DND-41 (cell line): ENCODE results near the gene KRT86.

Experiments used
- ATAC-seq: fragments of 200-7000 bp; cut with Tn5 transposase; 3 replicates; pipeline ENCODE4 v1.9.1; 2021; ENCODE audit warnings: low read depth; ENCODE audit not compliant: insufficient read depth
- DNase-seq: peaks from one replicate; pipeline ENCODE4 v3.0.0-alpha.2; 2020
- H2AFZ ChIP-seq: 2 replicates; pipeline ENCODE4 v1.6.0; 2012; ENCODE audit warnings: low read depth, low read length
- H3K27ac ChIP-seq: 2 replicates; pipeline ENCODE4 v1.5.1; 2012; ENCODE audit warnings: low read length, inconsistent platforms
- H3K27me3 ChIP-seq: fragments of 200-600 bp; sonication (generic); 2 replicates; pipeline ENCODE4 v1.6.0; 2012; ENCODE audit warnings: low read length, mild to moderate bottlenecking, inconsistent platforms; ENCODE audit not compliant: insufficient read depth, poor library complexity
- H3K36me3 ChIP-seq: 2 replicates; pipeline ENCODE4 v1.5.1; 2012; ENCODE audit warnings: low read length, inconsistent platforms; ENCODE audit not compliant: insufficient read depth
- H3K4me1 ChIP-seq: 2 replicates; pipeline ENCODE4 v1.5.1; 2012; ENCODE audit warnings: mild to moderate bottlenecking, low read length; ENCODE audit not compliant: insufficient read depth
- H3K4me2 ChIP-seq: 2 replicates; pipeline ENCODE4 v1.6.0; 2012; ENCODE audit warnings: mild to moderate bottlenecking, moderate library complexity, low read length, inconsistent platforms; ENCODE audit not compliant: insufficient read depth
- H3K4me3 ChIP-seq, 2 experiments: fragments of 200-600 bp in 1 of 2; shearing (Covaris generic) in 1 of 2; 2 replicates each; pipeline ENCODE4 v1.5.1; 2012 to 2016; ENCODE audit warnings: inconsistent platforms in 2 of 2, low read length in 2 of 2, mild to moderate bottlenecking in 2 of 2, low read depth in 1 of 2, moderate library complexity in 1 of 2
- H3K79me2 ChIP-seq: 2 replicates; pipeline ENCODE4 v1.6.0; 2012; ENCODE audit warnings: low read length, inconsistent platforms; ENCODE audit not compliant: insufficient read depth
- H3K9ac ChIP-seq: 2 replicates; pipeline ENCODE4 v1.6.0; 2012; ENCODE audit warnings: low read depth, mild to moderate bottlenecking, inconsistent platforms, low read length, moderate library complexity
- H3K9me3 ChIP-seq: 2 replicates; pipeline ENCODE4 v1.5.1; 2012; ENCODE audit warnings: low read length, moderate library complexity, mild to moderate bottlenecking, inconsistent platforms; ENCODE audit not compliant: insufficient read depth, severe bottlenecking
- H4K20me1 ChIP-seq: 2 replicates; pipeline ENCODE4 v1.6.0; 2012; ENCODE audit warnings: low read length; ENCODE audit not compliant: insufficient read depth
- CTCF ChIP-seq: IDR thresholded peaks from 2 replicates; pipeline ENCODE4 v1.5.1; 2012; ENCODE audit warnings: borderline replicate concordance, low read length, moderate library complexity, mild to moderate bottlenecking; ENCODE audit not compliant: poor library complexity, severe bottlenecking; ENCODE audit errors: extremely low read depth
- EZH2 ChIP-seq: IDR thresholded peaks from 3 replicates; pipeline ENCODE4 v1.6.1; 2012; ENCODE audit warnings: borderline replicate concordance, low read depth, mild to moderate bottlenecking, moderate library complexity, low read length, inconsistent platforms; ENCODE audit not compliant: severe bottlenecking

Gene KRT86

DNA sequence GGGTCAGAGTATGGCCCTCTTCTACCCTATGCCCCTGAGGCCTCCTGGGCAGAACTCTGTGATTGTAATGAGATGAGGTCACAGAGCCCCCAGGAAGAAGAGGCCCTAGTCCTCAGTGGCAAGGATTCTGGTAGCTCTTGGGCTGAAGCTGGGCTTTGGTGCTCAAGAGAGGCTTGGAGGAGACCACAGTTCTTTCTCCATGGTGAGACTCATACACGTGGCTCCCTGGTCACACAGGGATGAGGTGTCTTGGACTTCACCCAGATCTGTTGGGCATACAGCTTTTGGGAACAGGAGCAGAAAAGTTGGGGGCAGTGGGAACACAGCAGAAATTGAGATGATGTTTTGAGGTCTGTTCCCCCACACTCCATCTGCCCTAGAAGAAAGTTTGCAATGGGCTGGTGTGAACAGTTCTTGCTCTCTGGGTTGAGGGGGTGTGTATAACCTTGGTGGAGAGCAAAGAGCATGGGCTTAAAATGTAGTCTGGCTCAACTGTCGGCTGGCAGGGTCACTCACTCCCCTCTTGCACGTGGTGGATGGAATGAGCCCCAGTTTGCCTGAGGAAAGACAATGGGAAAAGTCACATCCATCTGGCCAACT lies at the start of gene KRT86:
Gene KRT86, plus strand, starts transcription at position 125 of the 600 bp plus-strand sequence. CDS start 27,272 bp downstream, outside the sequence.
- H3K4me3 ChIP-seq = no peak within 1 kb of the TSS
- H3K4me2 ChIP-seq = no peak within 1 kb of the TSS
- peaks cover 3% of the 10 kb centered on the region; the same call in 1 of the 2 replicates for H3K4me1 ChIP-seq
- H2AFZ ChIP-seq = no peak within 1 kb of the TSS
- TF ChIP-seq EZH2 (no peak), CTCF (no peak)
- no peaks in the 10 kb centered on the region for H3K79me2 ChIP-seq
- no peaks in the 10 kb centered on the region for H3K36me3 ChIP-seq
- DNase-seq (no peak), ATAC-seq (no peak)
- H3K9me3 ChIP-seq = no peaks in the 10 kb centered on the region
- peaks cover 4% of the 10 kb centered on the region; the same call in 1 of the 2 replicates for H4K20me1 ChIP-seq
- H3K9ac ChIP-seq = no peak within 1 kb of the TSS
- H3K27ac ChIP-seq = no peak within 1 kb of the TSS
- H3K27me3 ChIP-seq = peaks cover 18% of the 10 kb centered on the region

- DNase-seq = no peak
- ATAC-seq = no peak
Observed at GRCh38 chr12:52225752-52226151, 48.7 kb upstream of the KRT86 start.

DNA sequence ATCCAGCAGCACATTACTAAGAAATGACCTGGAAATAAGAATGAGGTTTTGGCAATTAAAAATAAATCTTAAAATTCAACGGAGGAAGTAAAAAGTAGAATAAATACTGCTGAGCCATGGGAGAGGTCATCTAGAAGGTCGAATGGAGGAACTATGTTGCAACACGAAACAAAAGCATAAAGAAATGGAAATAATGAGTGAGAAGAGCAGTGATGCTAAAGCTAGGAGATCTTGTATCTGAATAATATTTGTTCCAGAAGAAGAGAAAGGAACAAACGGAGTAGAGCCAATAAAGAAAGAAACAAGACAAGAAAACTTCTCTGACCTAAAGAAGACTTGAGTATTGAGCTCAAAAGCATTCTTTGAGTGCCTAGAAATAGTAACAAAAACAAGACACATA lies 48.0 kb upstream of the KRT86 start:
- Histone ChIP-seq H3K4me3 (no peak overlapping the region), H3K27ac (no peak overlapping the region), H3K9ac (no peak overlapping the region), H3K27me3 (peaks cover 7% of the 10 kb centered on the region), H4K20me1 (peaks cover 3% of the 10 kb centered on the region; the same call in 1 of the 2 replicates), H3K79me2 (no peaks in the 10 kb centered on the region), H3K9me3 (no peaks in the 10 kb centered on the region), H3K36me3 (no peaks in the 10 kb centered on the region), H3K4me2 (no peak overlapping the region), H3K4me1 (no peaks in the 10 kb centered on the region), H2AFZ (no peak overlapping the region)
- DNase-seq (no peak), ATAC-seq (no peak)
- TF ChIP-seq EZH2 (no peak), CTCF (no peak)

More at GRCh38 chr12:52225752-52226151, 48.7 kb upstream of the KRT86 start:
- Histone ChIP-seq H4K20me1 (peaks cover 3% of the 10 kb centered on the region; the same call in 1 of the 2 replicates), H3K4me2 (no peak overlapping the region), H3K36me3 (no peaks in the 10 kb centered on the region), H3K9me3 (no peaks in the 10 kb centered on the region), H2AFZ (no peak overlapping the region), H3K4me3 (no peak overlapping the region), H3K4me1 (no peaks in the 10 kb centered on the region), H3K79me2 (no peaks in the 10 kb centered on the region), H3K27ac (no peak overlapping the region), H3K9ac (no peak overlapping the region), H3K27me3 (peaks cover 7% of the 10 kb centered on the region)
- TF ChIP-seq CTCF (no peak), EZH2 (no peak)
